T-helper 9 cell (primary cell): ENCODE results near the gene CRYBG2.
"Not testable (repeated sequence)": the region's sequence is repeated elsewhere in the genome, so short reads cannot be mapped to it uniquely, and the experiment has no call there.

Experiments
- DNase-seq: peaks from one replicate; pipeline ENCODE4 v3.0.0-alpha.2; 2020

The CRYBG2 gene

DNA sequence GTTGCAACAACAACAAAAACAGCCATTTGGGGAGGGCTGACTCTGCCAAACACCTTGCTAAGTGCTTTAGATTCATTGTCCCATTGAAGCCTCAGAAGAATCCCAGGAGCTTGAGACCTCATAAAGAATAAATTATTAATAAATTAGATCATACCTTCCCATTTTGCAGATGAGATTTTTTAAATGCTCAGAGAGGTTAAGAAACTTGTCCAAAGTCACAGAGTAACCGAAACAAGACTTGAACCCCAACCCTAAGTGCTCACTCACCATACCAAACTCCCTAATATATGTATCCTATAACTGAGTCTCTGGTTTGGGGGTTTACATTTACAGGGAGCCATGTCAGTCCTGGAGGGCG, 3.6 kb downstream of the CRYBG2 start:
- no peak for DNase-seq

DNA sequence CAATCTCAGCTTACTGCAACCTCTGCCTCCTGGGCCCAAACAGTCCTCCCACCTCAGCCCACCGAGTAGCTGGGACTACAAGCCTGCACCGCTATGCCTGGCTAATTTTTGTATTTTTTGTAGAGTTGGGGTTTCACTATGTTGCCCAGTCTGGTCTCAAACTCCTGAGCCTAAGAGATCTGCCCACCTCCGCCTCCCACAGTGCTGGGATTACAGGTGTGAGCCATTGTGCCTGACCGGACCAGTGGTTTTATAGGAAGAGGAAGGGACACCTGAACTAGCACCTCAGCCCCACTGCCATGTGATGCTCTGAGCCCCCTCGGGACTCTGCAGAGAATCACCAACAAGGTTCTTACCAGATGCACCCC, 4.1 kb downstream of the CRYBG2 start:
- DNase-seq: no peak

DNA sequence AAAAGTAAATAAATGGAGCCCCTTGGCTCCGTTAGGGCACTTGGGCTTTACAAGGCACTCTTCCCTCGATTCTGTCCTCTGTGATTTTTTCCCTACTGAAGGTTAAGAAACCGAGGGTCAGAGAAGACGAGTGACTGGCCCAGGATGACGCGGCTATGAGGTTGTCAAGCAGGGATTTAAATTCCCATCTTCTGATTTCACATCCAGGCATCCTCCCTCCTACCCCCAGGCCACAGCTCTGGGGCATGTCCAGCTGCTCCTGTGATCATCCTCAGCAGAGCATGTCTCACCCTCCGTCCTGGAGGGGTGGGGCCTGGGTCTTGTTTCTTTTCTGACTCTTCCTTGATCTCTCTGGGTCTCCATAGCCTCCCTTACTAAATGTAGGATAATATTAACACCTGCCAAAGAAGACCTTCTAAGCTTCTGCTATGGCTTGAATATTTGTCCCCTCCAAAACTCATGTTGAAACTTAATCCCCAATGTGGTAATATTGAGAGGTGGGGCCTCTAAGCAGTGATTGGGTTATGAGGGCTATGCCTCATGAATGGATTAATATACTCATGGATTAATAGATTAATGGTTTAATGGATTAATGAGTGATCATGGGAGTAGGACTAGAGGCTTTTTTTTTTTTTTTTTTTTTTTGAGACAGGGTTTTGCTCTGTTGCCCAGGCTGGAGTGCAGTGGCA, 4.6 kb downstream of the CRYBG2 start:
- no peak for DNase-seq

DNA sequence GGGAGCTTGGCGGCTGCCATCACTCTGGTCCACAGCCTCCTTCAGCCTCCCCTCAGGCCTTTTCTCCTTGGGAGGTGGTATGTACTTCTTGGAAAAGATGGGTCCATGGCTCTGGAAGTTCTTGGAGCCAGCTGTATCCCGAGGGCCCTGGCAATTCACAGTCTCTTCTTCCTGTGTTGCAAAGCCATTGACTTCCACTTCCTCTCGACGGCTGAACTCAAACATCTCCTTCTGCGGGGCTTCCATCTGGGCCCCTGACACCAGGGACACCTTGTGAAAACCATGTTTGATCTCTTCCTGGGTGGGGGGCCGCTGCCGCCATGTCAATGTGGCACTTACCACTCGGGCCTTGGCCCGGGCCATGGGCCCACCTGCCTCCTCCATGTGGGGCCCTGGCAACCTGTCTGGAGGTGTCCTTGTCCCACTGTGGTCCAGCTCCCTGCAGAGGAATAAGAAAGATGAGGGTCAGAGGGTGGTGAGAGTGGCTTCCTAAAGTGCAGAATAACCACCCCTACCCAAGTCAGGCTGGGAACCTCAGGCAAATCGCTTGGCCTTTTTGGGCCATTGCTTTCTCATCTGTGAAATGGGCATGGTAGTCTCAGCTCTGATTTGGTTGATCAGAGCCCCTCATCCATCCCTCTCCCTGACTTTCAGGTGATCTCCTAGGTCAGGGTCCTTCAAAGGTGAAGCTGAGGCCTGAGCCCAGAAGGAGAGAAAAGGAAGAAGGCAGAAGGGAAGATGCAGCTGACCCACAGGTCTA, 7.5 kb downstream of the CRYBG2 start:
- no peak for DNase-seq

DNA sequence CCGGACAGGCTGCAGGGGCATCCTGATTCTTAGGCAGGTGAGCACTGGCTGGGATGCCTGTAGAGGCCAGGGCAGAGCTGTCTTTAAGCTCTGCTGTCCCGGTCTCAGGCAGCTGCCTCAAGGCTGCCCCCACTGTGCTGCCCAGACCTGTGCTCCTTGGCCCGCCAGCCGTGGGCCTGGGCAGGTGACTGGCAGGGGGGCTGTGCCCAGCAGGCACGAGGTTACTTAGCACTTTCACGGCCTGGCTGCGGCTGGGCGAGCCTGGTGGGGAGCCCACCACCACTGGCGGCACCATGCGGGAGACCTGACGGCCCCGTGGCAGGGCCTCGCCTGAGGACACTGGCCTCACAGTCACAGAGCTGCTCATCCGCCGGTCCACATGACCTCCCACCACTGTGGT, 8.2 kb downstream of the CRYBG2 start:
- no peak for DNase-seq

DNA sequence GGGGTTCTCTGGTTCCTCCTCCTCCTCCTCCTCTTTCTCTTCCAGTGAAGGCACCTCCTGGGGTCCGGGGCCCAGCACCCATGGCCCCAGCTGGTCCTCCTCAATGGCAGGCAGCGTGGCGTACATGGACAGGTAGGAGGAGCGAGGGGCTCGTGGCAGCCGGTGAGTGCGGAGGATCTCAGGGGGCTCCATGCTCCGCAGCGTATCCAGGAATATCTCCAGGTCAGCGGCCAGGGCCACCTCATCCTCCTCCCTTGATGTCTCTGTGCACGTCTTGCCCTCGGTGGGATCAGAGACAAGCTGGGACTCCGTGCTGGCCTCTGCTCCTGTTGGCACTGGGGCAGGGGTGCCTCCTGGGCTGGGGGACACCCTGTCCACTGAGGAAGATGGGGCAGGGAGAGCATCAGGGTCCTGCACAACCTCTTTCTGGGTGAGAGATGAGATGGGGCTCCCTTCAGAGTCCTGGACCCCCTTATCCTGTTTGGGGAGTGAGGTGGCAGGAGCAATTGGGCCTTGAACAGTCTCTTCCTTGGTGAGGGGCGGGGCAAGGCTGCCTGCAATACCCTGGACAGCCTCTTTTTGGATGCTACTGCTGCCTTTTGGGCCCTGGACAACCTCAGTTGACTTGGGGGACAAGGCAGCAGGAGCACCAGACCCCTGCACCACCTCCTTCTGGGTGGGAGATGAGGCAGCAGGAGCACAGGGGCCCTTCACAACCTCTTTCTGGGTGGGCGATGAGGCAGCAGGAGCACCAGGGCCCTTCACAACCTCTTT, 9.6 kb downstream of the CRYBG2 start:
- no peak for DNase-seq

DNA sequence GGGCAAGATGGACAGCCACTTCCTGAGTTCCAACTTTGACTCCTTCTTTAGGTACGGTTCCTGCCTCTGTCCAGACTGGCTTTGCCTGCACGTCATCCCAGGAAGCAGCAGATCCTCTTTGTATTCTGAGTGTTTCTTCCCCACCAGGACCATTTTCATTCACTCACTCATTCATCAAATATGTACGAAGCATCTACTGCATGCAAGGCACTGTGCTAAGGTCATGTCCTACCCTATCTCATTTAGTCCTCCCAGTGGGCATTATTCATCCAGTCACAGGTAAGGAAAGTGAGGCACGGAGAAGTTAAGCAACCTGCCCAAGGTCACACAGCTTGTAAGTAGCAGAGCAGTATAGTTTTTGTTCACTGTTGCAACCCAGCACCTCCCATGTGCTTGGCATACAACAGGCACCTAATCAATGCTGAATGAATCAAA, 13.9 kb downstream of the CRYBG2 start:
- no peak for DNase-seq

DNA sequence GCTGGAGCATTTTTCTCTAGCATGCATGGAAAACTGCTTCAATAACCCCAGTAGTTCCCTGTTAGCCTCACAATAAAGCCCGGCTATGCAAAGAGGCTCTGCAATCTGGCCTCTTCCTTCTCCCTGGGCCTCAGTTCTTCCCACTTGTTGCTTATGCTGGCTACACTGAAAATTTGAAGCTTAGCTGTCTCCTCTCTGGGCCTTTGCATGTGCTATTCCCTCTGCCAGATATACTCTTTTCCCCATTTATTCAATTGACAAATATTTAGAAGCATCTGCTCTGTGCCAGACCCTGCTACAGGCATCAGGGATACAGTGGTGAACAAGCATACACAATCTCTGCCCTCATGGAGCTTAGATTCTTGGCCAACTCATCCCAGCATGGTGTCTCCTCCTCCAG, 15.3 kb downstream of the CRYBG2 start:
- DNase-seq: no peak

DNA sequence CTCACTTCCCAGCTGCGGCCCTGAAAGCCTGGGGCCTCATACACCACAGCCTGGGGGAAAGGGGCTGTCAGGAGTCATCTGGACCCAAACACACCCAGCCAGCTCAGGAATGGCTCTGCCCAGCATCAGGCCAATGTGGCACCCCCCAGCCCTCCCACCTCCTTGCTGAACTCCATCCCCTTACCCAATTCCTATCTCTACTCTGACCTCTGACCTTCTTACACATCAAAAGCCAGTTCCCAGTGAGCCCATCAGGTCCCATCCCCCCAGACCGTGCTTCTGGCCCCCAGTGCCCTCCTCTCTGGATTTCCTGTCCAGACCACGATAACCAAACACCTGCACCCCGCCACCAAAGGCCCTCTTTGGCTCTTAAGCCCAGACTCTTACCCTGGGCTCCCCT, 16.3 kb downstream of the CRYBG2 start:
- DNase-seq: no peak

DNA sequence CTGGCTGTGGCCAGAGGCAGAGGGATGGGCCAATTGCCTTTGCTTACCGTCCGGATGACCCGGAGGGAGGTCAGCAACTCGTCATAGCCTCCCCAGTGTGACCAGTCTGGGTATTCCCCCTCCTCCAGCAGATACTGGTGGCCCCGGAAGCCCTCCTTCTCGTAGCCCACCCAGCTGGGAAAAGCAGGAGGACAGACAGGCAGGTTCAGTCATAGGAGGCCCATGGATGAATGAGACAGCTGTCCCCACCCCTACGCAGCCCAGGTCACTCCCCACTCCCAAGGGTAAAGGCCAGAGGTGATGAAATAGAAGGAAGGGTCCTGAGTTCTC, 16.8 kb downstream of the CRYBG2 start:
- DNase-seq: no peak

DNA sequence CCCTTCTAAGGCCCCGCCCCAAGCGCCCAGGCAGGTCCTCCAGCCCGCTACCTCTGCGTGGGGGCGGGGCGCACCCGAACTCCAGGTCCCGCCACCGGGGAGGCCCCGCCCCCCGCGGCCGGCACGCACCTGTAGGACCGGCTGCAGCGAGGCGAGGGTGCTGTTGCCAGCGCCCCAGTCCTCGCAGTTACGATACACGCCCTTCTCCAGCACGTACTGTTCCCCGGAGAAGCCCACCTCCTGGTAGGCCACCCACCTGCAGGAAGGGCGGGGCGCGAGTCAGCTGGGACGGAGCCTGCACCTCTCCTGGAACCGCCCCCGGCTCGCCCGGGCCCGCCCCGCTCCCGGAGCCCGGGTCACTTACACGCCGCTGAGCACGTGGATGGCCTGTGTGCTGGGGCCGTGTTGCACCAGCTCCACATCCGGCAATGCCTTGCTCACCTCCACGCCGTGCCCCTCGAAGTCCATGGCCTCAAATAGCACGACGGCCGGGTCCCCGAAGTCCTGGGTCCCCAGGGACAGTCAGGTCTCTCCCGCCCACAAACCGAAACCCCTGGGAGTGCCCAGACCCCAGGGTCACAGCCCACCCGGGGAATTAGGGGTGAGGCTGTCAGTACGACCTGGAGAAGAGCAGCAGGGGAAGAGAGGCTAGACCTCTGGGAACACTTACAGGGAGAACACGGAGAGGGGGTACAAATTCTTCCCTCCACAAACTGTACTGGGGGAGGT, 17.3 kb downstream of the CRYBG2 start:
- DNase-seq: peak; percentile 90

DNA sequence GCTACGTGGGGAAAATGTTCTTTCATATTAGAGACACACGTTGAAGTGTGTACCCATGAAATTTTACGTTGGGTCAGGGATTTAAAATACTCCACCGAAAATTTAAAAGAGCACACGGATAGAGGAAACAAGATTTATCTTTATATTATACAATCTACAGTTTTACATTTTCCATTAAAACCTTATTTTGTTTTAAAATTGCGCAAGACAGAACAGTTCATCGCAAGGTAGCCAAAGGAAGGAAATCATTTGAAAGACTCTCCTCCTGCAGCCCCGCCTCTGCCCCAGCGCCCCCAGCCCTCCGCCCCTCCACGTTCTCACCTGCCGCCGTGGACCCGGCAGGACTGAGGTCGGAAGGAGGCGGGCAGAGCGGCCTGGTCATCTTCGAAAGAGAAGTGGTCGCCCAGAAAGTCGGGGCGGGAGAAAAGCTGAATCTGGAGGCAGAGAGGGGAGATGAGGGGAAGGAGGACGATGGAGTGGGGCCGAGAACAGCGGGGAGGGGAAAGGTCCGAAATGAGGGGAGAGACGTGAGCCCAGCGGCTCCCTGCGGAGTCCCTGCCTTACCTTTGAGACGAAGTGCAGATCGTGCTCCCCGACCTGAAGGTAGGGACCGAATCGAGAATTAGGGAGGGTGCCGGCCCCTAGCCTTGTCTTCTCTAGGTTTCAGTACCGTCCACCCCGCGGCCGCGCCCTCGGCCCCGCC, 18.0 kb downstream of the CRYBG2 start:
- no peak for DNase-seq

DNA sequence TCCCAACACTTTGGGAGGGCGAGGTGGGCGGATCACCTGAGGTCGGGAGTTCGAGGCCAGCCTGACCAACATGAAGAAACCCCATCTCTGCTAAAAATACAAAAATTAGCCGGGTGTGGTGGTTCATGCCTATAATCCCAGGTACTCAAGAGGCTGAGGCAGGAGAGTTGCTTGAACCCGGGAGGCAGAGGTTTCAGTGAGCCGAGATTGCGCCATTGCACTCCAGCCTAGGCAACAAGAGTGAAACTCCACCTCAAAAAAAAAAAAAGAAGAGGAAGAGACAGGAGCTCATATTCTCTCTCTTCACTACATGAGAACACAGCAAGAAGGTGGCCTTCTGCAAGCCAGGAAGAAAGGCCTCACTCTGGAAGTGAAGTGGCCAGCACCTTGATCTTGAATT, 20.6 kb downstream of the CRYBG2 start:
- DNase-seq: not testable (repeated sequence)

DNA sequence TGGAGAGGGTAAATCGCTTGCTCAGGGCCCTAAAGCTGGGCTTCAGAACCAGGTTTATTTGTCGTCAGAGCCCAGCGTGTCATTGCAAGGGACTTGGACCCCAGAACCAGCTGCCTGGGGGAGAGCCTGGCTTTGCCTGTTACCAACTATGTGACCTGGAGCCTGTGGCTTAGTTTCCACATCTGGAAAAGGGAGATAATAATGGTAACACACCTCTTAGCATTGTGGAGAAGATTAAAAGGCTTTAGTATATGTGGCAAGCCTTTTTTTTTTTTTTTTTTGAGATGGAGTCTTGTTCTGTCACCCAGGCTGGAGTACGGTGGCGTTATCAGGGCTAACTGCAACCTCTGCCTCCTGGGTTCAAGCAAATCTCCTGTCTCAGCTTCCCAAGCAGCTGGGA, 23.7 kb downstream of the CRYBG2 start:
- DNase-seq: no peak

DNA sequence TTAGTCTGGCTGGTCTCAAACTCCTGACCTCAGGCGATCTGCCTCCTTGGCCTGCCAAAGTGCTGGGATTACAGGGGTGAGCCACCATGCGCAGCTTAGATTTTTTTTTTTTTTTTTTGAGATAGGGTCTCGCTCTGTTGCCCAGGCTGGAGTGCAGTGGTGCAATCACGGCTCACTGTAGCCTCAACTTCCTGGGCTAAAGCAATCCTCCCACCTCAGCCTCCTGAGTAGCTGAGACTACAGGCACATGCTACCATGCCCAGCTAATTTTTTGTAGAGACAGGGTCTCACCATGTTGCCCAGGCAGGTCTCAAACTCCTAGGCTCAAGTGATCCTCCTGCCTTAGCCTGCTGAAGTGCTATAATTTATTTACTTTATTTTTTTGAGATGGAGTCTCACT, 24.6 kb downstream of the CRYBG2 start:
- not testable (repeated sequence) for DNase-seq

DNA sequence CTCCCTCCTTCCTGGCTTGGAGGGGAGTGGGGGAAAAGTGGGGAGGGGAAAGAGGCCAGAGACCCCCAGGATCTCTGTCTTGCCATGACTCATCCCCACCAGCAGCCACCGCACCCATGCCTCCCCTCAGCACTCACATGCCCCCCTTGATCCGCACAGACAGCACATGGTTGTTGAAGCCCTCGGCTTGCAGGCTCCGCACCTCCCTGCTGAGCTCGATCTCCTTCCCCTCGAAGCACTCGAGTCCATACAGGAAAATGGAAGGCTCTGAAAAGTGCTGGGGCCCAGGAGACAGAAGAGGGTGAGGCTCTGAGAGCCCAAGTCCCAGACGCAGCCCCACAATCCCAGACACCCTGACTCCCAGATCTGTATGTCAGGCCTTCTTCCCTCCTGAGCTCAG, 25.3 kb downstream of the CRYBG2 start:
- no peak for DNase-seq

DNA sequence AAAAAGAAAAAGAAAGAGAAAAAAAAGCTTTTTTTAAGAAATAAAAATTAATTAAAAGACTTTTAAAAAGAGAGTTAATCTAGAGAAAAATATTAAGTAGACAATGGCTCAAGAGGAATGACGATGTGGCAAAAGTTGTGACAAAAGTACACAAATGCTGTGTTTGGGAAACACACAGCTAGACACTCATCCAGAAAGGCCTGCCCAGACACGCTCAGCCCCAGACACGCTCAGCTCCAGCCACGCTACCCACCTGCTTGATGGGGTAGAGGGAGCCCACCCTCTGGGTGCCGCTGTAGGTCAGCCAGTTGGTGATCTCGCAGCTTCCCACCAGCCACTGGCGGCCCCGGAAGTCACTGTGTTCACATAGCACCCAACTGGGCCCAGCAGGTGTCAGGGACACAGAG, 26.0 kb downstream of the CRYBG2 start:
- DNase-seq: no peak

DNA sequence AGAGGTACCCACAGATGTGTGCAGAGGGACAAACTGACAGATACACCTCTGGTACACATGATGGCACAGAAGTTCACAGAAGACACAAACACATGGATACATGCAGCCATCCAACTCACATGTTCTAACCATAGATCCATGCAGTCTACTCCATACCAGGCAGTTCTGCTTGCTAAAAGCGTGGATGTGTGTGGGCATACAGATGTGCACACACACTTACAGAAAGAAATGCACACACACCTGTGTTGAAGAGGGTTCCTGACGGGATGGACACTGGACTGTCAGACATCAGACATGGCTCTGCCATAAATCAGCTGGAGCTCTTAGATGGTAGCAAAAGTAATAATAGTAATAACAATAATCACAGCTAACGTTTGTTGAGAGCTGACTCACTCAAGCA, 29.4 kb downstream of the CRYBG2 start:
- DNase-seq: no peak

DNA sequence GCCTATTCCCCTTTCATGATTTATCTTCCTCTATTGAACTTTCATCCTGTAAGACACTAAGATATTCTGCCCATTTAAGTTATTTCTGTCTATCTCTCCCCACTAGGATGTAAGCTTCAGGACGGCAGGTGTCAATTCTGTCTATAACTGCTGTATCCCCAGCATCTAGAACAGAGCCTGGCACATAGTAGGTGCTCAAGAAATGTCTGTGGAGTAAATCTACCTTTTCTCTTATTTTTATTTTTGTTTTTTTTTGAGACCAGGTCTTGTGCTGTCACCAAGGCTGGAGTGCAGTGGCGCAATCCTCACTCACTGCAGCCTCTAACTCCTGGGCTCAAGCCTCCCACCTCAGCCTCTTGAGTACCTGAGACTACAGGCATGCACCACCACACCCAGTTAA, 30.5 kb downstream of the CRYBG2 start:
- DNase-seq: no peak

DNA sequence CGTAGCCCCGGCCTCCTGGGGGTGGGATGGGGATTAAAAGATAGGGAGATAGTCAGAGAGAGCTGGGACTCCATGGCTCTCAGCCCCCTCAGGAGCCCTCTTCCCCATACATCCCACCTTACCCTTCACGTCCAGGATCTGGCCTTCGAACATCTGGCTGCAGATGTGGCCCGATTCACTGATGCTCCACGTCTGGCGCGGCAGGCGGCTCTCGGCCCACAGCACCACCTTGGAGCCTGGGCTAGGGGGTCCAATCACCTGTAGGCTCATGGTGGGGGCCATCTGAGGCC, 31.9 kb downstream of the CRYBG2 start:
- DNase-seq: no peak

DNA sequence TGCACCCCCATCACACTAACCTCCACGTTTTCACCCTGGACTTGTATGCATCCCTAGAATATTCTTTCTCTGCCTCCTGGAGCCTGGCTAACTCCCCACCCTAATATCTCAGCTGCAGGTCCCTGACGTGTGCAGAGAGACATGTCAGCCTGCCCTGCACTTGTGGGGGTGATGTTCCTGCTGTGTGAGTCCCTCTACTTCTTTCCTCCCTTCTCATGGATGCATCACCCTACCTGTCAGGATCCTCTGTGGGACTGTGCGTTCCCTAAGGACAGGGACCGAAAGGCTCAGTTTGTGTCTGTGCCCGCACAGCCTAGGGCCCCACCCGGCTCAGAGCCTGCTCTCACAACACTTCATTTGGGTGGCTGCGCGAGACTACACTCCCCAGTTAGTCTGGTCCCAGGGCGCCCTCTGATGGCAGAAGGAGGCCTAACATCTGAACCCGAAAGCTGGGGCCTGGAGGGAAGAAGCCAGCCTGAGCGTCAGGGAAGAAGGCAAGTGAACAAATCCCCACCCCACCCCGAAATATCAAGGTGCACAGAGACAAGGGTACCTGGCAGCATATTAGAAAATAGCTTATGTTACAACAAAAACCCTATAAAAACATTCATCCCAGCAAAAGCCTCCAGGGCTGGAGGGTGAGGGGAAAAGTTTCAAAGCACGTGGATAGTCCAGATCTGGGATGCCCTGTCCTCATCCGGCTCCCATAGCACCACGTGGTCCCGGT, 32.5 kb downstream of the CRYBG2 start:
- DNase-seq: peak; percentile 97

DNA sequence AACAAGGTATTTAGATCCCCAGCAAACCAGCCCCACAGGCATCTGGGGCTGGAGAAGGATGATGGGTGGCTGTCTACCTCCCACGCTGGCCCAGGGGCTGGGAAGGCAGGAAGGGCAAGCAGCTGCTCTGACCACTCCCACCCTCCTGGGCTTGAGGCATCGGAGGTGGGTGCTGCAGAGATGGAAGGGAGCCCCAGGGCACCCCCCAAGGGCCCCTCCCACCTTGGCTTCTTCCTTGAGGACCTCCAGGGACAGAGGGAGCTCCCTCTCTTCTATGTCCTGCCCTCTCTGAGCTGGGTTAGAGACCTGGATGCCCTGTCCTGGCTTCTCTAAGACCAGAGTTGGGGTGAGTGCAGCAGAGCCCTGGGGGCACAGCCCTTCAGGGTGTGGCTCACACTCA, 33.0 kb downstream of the CRYBG2 start:
- DNase-seq: no peak
